SK-N-SH (cell line): Measurements from ENCODE around the gene TBX15.

Experiments used
- EP300 ChIP-seq, 2 experiments: IDR thresholded peaks; 2 replicates each; pipeline versions ENCODE4 v1.4.0 to v1.6.1; 2012; ENCODE audit warnings: borderline replicate concordance in 1 of 2, low read depth in 1 of 2, low read length in 1 of 2
- EZH2phosphoT487 ChIP-seq: fragments of 200-600 bp; sonication (generic); IDR thresholded peaks from 2 replicates; pipeline ENCODE4 v1.6.1; 2017; ENCODE audit warnings: low read depth, mixed run types, mild to moderate bottlenecking, antibody characterized with exemption, moderate library complexity, borderline replicate concordance
- FOXJ3 ChIP-seq: sonication (generic); formaldehyde crosslinking; IDR thresholded peaks from 2 replicates; pipeline ENCODE4 v1.5.1; 2020; ENCODE audit warnings: mild to moderate bottlenecking, missing genetic modification reagents
- FOXM1 ChIP-seq: IDR thresholded peaks from 2 replicates; pipeline ENCODE4 v1.4.0; 2012; ENCODE audit warnings: low read depth, mild to moderate bottlenecking
- GABPA ChIP-seq: IDR thresholded peaks from 2 replicates; pipeline ENCODE4 v1.4.0; 2012; ENCODE audit warnings: low read depth, mild to moderate bottlenecking
- GATA2 ChIP-seq: sonication (generic); formaldehyde crosslinking; IDR thresholded peaks from 2 replicates; pipeline ENCODE4 v1.5.0; 2020; ENCODE audit warnings: mild to moderate bottlenecking, missing genetic modification reagents
- POLR2AphosphoS5 ChIP-seq: IDR thresholded peaks from 2 replicates; pipeline ENCODE4 v1.6.1; 2012; ENCODE audit warnings: low read depth, low read length
- RCOR1 ChIP-seq: fragments of 150-350 bp; IDR thresholded peaks from 2 replicates; pipeline ENCODE4 v1.6.1; 2017; ENCODE audit warnings: antibody characterized with exemption, low read length
- RFX5 ChIP-seq: IDR thresholded peaks from 2 replicates; pipeline ENCODE4 v1.6.1; 2012; ENCODE audit warnings: mild to moderate bottlenecking, improper control_type of control experiment, low read length
- SIN3A ChIP-seq: IDR thresholded peaks from 2 replicates; pipeline ENCODE4 v1.6.1; 2012; ENCODE audit warnings: low read depth, mild to moderate bottlenecking, low read length, moderate library complexity, borderline replicate concordance
- TF ChIP-seq, protein P1 (sequence below): IDR thresholded peaks from 2 replicates; pipeline ENCODE4 v1.4.0; 2012; ENCODE audit warnings: low read depth, borderline replicate concordance
- TF ChIP-seq, protein P2 (sequence below): IDR thresholded peaks from 2 replicates; pipeline ENCODE4 v1.4.0; 2012; ENCODE audit warnings: low read depth, borderline replicate concordance
- TF ChIP-seq, protein P3 (sequence below): fragments of 200-600 bp; sonication (generic); IDR thresholded peaks from 2 replicates; pipeline ENCODE4 v1.6.1; 2017; ENCODE audit warnings: antibody characterized with exemption, mild to moderate bottlenecking, moderate library complexity
- TF ChIP-seq, protein P4 (sequence below): IDR thresholded peaks from 2 replicates; pipeline ENCODE4; 2012

DNA sequence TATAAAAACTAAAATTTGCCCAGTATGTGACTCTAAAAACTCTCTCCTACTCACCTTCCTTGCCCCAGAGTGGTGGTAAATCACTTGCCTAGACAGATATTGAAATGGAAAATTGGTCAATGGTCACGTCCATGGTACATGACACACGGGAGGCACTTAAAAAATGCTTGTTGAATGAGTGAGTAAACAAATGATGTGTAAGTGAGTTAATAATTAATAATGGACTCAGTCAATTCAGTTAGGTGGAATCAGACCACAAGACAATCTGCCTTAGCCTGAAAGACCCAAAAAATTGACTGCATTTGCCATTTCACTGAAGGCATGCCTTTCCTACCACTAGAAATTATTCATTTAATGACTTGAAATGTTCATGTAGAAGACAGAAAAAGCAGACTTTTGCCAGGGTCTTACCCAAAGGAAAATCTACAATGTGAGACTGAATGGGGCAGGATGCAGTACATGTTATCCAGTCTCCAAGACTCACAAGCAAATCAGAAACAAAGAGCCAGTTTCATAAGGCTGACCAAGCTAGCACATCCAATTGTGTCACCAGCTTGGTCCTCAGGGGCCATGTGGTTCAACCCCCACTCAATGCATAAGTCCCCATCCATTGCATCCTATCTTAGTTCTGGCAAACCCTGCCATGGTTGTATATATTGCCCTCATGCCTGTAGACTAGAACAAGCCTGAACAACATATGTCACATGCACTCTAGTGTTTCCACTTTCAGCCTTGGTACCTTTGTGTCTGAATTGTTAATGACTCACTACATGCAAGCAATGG, 73.6 kb downstream of the TBX15 start:
- TF ChIP-seq, protein P1, sequence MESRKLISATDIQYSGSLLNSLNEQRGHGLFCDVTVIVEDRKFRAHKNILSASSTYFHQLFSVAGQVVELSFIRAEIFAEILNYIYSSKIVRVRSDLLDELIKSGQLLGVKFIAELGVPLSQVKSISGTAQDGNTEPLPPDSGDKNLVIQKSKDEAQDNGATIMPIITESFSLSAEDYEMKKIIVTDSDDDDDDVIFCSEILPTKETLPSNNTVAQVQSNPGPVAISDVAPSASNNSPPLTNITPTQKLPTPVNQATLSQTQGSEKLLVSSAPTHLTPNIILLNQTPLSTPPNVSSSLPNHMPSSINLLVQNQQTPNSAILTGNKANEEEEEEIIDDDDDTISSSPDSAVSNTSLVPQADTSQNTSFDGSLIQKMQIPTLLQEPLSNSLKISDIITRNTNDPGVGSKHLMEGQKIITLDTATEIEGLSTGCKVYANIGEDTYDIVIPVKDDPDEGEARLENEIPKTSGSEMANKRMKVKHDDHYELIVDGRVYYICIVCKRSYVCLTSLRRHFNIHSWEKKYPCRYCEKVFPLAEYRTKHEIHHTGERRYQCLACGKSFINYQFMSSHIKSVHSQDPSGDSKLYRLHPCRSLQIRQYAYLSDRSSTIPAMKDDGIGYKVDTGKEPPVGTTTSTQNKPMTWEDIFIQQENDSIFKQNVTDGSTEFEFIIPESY: no peak
- no peak for TF ChIP-seq EZH2phosphoT487
- TF ChIP-seq, protein P2, sequence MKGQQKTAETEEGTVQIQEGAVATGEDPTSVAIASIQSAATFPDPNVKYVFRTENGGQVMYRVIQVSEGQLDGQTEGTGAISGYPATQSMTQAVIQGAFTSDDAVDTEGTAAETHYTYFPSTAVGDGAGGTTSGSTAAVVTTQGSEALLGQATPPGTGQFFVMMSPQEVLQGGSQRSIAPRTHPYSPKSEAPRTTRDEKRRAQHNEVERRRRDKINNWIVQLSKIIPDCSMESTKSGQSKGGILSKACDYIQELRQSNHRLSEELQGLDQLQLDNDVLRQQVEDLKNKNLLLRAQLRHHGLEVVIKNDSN: no peak
- TF ChIP-seq GABPA: no peak
- no peak for TF ChIP-seq FOXJ3
- no peak for TF ChIP-seq FOXM1
- no peak for TF ChIP-seq RFX5
- no peak for TF ChIP-seq EP300 (IDR thresholded peaks at IDR 0.05; ENCODE audit: borderline replicate concordance in 1 of 2, low read depth in 1 of 2, low read length in 1 of 2)
- TF ChIP-seq RCOR1: no peak
- no peak for TF ChIP-seq GATA2
- TF ChIP-seq, protein P3, sequence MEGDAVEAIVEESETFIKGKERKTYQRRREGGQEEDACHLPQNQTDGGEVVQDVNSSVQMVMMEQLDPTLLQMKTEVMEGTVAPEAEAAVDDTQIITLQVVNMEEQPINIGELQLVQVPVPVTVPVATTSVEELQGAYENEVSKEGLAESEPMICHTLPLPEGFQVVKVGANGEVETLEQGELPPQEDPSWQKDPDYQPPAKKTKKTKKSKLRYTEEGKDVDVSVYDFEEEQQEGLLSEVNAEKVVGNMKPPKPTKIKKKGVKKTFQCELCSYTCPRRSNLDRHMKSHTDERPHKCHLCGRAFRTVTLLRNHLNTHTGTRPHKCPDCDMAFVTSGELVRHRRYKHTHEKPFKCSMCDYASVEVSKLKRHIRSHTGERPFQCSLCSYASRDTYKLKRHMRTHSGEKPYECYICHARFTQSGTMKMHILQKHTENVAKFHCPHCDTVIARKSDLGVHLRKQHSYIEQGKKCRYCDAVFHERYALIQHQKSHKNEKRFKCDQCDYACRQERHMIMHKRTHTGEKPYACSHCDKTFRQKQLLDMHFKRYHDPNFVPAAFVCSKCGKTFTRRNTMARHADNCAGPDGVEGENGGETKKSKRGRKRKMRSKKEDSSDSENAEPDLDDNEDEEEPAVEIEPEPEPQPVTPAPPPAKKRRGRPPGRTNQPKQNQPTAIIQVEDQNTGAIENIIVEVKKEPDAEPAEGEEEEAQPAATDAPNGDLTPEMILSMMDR: no peak
- TF ChIP-seq POLR2AphosphoS5: no peak
- no peak for TF ChIP-seq SIN3A
- TF ChIP-seq, protein P4, sequence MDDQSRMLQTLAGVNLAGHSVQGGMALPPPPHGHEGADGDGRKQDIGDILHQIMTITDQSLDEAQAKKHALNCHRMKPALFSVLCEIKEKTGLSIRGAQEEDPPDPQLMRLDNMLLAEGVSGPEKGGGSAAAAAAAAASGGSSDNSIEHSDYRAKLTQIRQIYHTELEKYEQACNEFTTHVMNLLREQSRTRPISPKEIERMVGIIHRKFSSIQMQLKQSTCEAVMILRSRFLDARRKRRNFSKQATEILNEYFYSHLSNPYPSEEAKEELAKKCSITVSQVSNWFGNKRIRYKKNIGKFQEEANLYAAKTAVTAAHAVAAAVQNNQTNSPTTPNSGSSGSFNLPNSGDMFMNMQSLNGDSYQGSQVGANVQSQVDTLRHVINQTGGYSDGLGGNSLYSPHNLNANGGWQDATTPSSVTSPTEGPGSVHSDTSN: no peak
